Mesendoderm (in vitro differentiated cells): Measurements from ENCODE around the gene CYP4F8.
"Not testable (repeated sequence)": the region's sequence is repeated elsewhere in the genome, so short reads cannot be mapped to it uniquely, and the experiment has no call there.

Experiments used
- DNase-seq: peaks from one replicate; pipeline ENCODE4 v3.0.0; 2013
- H2AK5ac ChIP-seq: 2 replicates; pipeline ENCODE4 v1.6.1; 2013; ENCODE audit warnings: low read length, inconsistent platforms
- H2BK120ac ChIP-seq: 2 replicates; pipeline ENCODE4 v1.6.1; 2013; ENCODE audit warnings: low read depth, mild to moderate bottlenecking, low read length, moderate library complexity, mixed read lengths
- H2BK15ac ChIP-seq: replicated peaks from 2 replicates; pipeline ENCODE4 v1.6.1; 2013; ENCODE audit warnings: low read depth, mild to moderate bottlenecking, moderate library complexity
- H2BK5ac ChIP-seq: 2 replicates; pipeline ENCODE4 v1.6.1; 2013; ENCODE audit warnings: low read length, inconsistent platforms
- H3K18ac ChIP-seq: 2 replicates; pipeline ENCODE4 v1.6.1; 2013; ENCODE audit warnings: mild to moderate bottlenecking, low read length, mixed read lengths
- H3K23ac ChIP-seq: one replicate; pipeline ENCODE4 v1.6.1; 2013; ENCODE audit warnings: low read length
- H3K27ac ChIP-seq: 2 replicates; pipeline ENCODE4 v1.5.1; 2013; ENCODE audit warnings: low read depth, mild to moderate bottlenecking, inconsistent platforms, low read length, moderate library complexity
- H3K27me3 ChIP-seq: 2 replicates; pipeline ENCODE4 v1.6.1; 2013; ENCODE audit warnings: low read length, control low read depth, mild to moderate bottlenecking, inconsistent platforms; ENCODE audit not compliant: insufficient read depth, poor library complexity
- H3K36me3 ChIP-seq: 2 replicates; pipeline ENCODE4 v1.6.1; 2013; ENCODE audit warnings: low read length, inconsistent platforms; ENCODE audit not compliant: control insufficient read depth, insufficient read depth
- H3K4ac ChIP-seq: one replicate; pipeline ENCODE4 v1.6.1; 2013; ENCODE audit warnings: low read depth, mild to moderate bottlenecking, low read length, moderate library complexity
- H3K4me1 ChIP-seq: 2 replicates; pipeline ENCODE4 v1.6.1; 2013; ENCODE audit warnings: low read depth, low read length, inconsistent platforms; ENCODE audit not compliant: control insufficient read depth
- H3K4me2 ChIP-seq: 2 replicates; pipeline ENCODE4 v1.6.1; 2013; ENCODE audit warnings: low read length
- H3K4me3 ChIP-seq: 2 replicates; pipeline ENCODE4 v1.5.1; 2013; ENCODE audit warnings: mild to moderate bottlenecking, low read length
- H3K56ac ChIP-seq: one replicate; pipeline ENCODE4 v1.6.1; 2013; ENCODE audit warnings: low read length
- H3K79me1 ChIP-seq: 2 replicates; pipeline ENCODE4 v1.6.1; 2013; ENCODE audit warnings: low read length, inconsistent platforms
- H3K79me2 ChIP-seq: 2 replicates; pipeline ENCODE4 v1.6.1; 2013; ENCODE audit warnings: mild to moderate bottlenecking, low read length; ENCODE audit not compliant: control insufficient read depth, insufficient read depth
- H3K9ac ChIP-seq: 2 replicates; pipeline ENCODE4 v1.6.1; 2013; ENCODE audit warnings: low read length, inconsistent platforms
- H4K5ac ChIP-seq: one replicate; pipeline ENCODE4 v1.6.1; 2013; ENCODE audit warnings: low read length
- H4K8ac ChIP-seq: one replicate; pipeline ENCODE4 v1.6.1; 2013; ENCODE audit warnings: low read depth, mild to moderate bottlenecking, control low read depth, low read length, moderate library complexity
- WGBS: extraction: QIAGEN DNeasy Blood & Tissue Kit; methylation state at CpG from one replicate; pipeline ENCODE4 v1.1.7; 2013; ENCODE audit warnings: low lambda C conversion rate, missing lambda C conversion rate; ENCODE audit not compliant: insufficient coverage; ENCODE audit errors: extremely low coverage; 5-methylcytosine and 5-hydroxymethylcytosine counted together

Gene CYP4F8

DNA sequence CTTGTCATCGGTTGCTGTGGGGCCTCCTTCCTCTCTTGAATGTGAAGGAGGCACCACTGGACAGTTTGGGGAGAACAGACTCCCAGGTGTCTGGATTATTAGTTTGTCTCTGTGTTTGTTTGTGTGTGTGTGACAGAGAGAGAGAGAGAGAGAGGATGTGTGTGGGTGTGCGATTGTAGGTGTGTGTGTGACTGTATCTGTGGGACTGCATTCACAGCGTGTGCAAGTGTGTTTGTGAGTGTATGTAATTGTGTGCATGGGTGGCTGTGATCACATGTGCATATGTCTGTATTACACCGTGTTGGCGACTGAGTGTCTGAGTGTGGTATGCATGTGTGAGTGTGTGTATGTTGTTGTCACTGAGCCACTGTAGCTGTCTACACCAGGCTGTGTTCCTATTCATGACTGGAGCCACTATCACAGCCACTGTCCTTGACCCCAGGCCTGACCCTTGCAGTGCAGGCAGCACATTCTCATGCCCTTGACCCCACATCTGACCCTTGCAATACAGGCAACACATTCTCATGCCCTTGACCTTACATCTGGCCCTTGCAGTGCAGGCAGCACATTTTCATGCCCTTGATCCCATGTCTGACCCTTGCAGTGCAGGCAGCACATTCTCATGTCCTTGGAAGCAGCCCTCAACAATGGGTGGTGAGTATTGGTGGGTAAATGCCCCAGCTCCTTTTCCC is 25.1 kb upstream of the CYP4F8 start:
- no peak overlapping the region for H4K5ac ChIP-seq
- H3K56ac ChIP-seq, result no peak overlapping the region
- H3K4me1 ChIP-seq, result no peaks in the 10 kb centered on the region
- H2BK15ac ChIP-seq, result no peak overlapping the region
- no peaks in the 10 kb centered on the region for H3K79me2 ChIP-seq
- no peak overlapping the region for H3K9ac ChIP-seq
- no peak overlapping the region for H3K4me3 ChIP-seq
- no peak overlapping the region for H3K27ac ChIP-seq
- H2BK120ac ChIP-seq, result no peak overlapping the region
- H3K23ac ChIP-seq, result no peak overlapping the region
- no peak overlapping the region for H4K8ac ChIP-seq
- H3K4ac ChIP-seq, result no peak overlapping the region
- no CpG with 5 or more reads among the region's 5 CpGs for WGBS
- no peak overlapping the region for H2AK5ac ChIP-seq
- H3K27me3 ChIP-seq, result no peaks in the 10 kb centered on the region
- H3K36me3 ChIP-seq, result no peaks in the 10 kb centered on the region
- no peaks in the 10 kb centered on the region for H3K79me1 ChIP-seq
- no peak overlapping the region for H2BK5ac ChIP-seq
- no peak overlapping the region for H3K18ac ChIP-seq
- no peak overlapping the region for H3K4me2 ChIP-seq
- no peak for DNase-seq

DNA sequence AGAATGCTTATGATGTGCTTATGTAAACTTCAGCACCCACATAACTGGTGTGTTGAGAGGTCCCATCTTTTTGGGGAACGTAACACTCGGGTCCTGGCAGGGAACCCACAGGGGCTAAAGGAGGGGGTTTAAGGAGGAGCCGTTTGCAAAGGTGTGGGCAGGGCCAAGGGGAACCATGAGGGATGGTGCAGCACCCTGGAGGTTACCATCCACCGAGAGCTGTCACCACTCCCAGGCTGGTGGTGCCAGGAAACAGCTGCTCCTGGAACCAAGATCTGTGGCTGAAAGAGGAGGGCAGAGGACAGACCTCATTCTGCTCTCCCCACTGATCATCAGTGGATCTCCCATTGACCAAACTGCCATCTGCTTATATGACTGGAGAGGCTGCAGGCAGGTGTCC is 23.2 kb upstream of the CYP4F8 start:
- H3K27me3 ChIP-seq, result no peaks in the 10 kb centered on the region
- WGBS, result no CpG with 5 or more reads among the region's 4 CpGs
- no peak overlapping the region for H2AK5ac ChIP-seq
- H3K4me1 ChIP-seq, result no peaks in the 10 kb centered on the region
- no peak overlapping the region for H3K27ac ChIP-seq
- no peak overlapping the region for H3K4me2 ChIP-seq
- no peak overlapping the region for H3K56ac ChIP-seq
- no peak overlapping the region for H4K8ac ChIP-seq
- no peaks in the 10 kb centered on the region for H3K79me2 ChIP-seq
- H3K9ac ChIP-seq, result no peak overlapping the region
- H3K23ac ChIP-seq, result no peak overlapping the region
- H4K5ac ChIP-seq, result no peak overlapping the region
- H2BK120ac ChIP-seq, result no peak overlapping the region
- H3K36me3 ChIP-seq, result no peaks in the 10 kb centered on the region
- no peaks in the 10 kb centered on the region for H3K79me1 ChIP-seq
- H3K4me3 ChIP-seq, result no peak overlapping the region
- DNase-seq, result no peak
- no peak overlapping the region for H3K18ac ChIP-seq
- no peak overlapping the region for H2BK15ac ChIP-seq
- no peak overlapping the region for H3K4ac ChIP-seq
- no peak overlapping the region for H2BK5ac ChIP-seq

GRCh38 chr19:15592506-15592905 is 22.5 kb upstream of the CYP4F8 start:
- H3K9ac ChIP-seq, H3K4ac ChIP-seq, H2BK15ac ChIP-seq, H3K4me2 ChIP-seq, DNase-seq, H3K23ac ChIP-seq, H2AK5ac ChIP-seq, H3K4me1 ChIP-seq, H3K56ac ChIP-seq, H3K27me3 ChIP-seq, H2BK120ac ChIP-seq, H3K79me1 ChIP-seq, H3K79me2 ChIP-seq, H3K4me3 ChIP-seq, H3K27ac ChIP-seq, H3K18ac ChIP-seq, H4K5ac ChIP-seq, H4K8ac ChIP-seq, H2BK5ac ChIP-seq, H3K36me3 ChIP-seq: not testable (repeated sequence)
- no CpG with 5 or more reads among the region's 5 CpGs for WGBS

DNA sequence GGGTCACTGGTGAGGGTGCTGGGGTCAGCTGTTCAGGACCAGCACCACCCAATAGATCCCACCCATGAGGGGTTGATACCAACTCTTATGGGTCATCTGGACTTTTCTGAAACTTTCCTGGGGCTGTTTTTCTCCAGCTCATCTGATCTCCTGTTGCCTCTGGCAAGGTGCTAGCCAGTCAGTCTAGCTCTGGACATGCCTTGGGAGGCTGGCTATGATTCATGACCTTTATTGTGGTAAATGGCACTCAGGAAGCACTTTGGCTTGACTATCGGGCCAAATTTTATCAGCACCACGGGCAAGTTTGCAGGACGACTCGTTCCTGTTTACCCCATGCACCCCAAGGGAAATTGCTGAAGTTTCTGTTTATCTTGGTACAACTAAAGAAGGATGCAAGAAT is 21.3 kb upstream of the CYP4F8 start:
- not testable (repeated sequence) for H2BK120ac ChIP-seq, H3K79me1 ChIP-seq, H3K56ac ChIP-seq, DNase-seq, H4K5ac ChIP-seq, H3K27ac ChIP-seq, H3K4me2 ChIP-seq, H3K27me3 ChIP-seq, H3K18ac ChIP-seq, H3K4ac ChIP-seq, H3K9ac ChIP-seq, H3K4me1 ChIP-seq, H3K36me3 ChIP-seq, H3K23ac ChIP-seq, H2BK15ac ChIP-seq, H3K4me3 ChIP-seq, H2AK5ac ChIP-seq, H2BK5ac ChIP-seq, H3K79me2 ChIP-seq, H4K8ac ChIP-seq
- no CpG with 5 or more reads among the region's 4 CpGs for WGBS

DNA sequence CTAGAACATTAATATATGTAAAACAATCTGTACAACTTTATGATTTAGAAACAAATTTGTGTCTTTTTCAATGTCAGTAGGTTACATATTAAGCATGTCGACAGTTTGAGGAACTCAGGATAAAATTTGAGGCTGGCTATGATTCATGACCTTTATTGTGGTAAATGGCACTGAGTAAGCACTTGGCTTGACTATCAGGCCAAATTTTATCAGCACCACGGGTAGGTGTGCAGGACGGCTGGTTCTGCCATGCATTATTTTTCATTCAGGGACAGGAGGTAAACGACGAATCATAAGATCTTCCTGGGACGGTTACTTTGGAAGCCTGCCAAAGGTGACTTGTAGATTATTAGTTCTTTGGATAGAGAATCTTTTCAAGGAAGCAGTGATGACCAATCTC is 19.9 kb upstream of the CYP4F8 start:
- Histone ChIP-seq H3K79me1 (no peaks in the 10 kb centered on the region), H3K18ac (no peak overlapping the region), H3K4me2 (no peak overlapping the region), H4K5ac (no peak overlapping the region), H2BK5ac (no peak overlapping the region), H3K27ac (no peak overlapping the region), H3K27me3 (no peaks in the 10 kb centered on the region), H4K8ac (no peak overlapping the region), H2BK15ac (no peak overlapping the region), H2BK120ac (no peak overlapping the region), H3K4me1 (no peaks in the 10 kb centered on the region), H3K4ac (no peak overlapping the region), H3K4me3 (no peak overlapping the region), H3K56ac (no peak overlapping the region), H2AK5ac (no peak overlapping the region), H3K23ac (no peak overlapping the region), H3K9ac (no peak overlapping the region), H3K79me2 (no peaks in the 10 kb centered on the region), H3K36me3 (no peaks in the 10 kb centered on the region)
- no peak for DNase-seq
- no CpG with 5 or more reads among the region's 6 CpGs for WGBS
